Measurements from ENCODE around the gene TIMM17A.

TIMM17A gene

GRCh38 chr1:202009326-202010179, 54.2 kb downstream of the TIMM17A start:
- Histone ChIP-seq H3K27me3 (ENCODE audit: insufficient read depth, low read length) (no peaks in the 10 kb centered on the region), H3K27ac (ENCODE audit: low read depth, low read length) (peak overlapping the region; percentile 87), H3K9ac (ENCODE audit: low read depth, low read length) (peak overlapping the region; percentile 53), H3K4me3 (ENCODE audit: low read length) (peak overlapping the region; percentile 66), H3K9me3 (ENCODE audit: insufficient read depth, low read depth, low read length) (no peaks in the 10 kb centered on the region), H3K36me3 (ENCODE audit: insufficient read depth, low read length) (peaks cover 25% of the 10 kb centered on the region), H3K4me1 (ENCODE audit: insufficient read depth, low read length) (peaks cover 39% of the 10 kb centered on the region)
- WGBS: 20% methylated on average over 11 of the region's 11 CpGs

- peak within 1 kb of the TSS; percentile 66 for H3K4me3 ChIP-seq (ENCODE audit: low read length)
- peaks cover 39% of the 10 kb centered on the region for H3K4me1 ChIP-seq (ENCODE audit: insufficient read depth, low read length)
- H3K36me3 ChIP-seq (ENCODE audit: insufficient read depth, low read length): peaks cover 21% of the 10 kb centered on the region
- H3K27ac ChIP-seq (ENCODE audit: low read depth, low read length): peak within 1 kb of the TSS; percentile 87
- WGBS: 13% methylated on average over 23 of the region's 24 CpGs
- no peaks in the 10 kb centered on the region for H3K9me3 ChIP-seq (ENCODE audit: insufficient read depth, low read depth, low read length)
- H3K9ac ChIP-seq (ENCODE audit: low read depth, low read length): peak within 1 kb of the TSS; percentile 63
- H3K27me3 ChIP-seq (ENCODE audit: insufficient read depth, low read length): no peaks in the 10 kb centered on the region
Measured at GRCh38 chr1:202010180-202011015, 55.1 kb downstream of the TIMM17A start, which contains the start of gene ELF3. Gene ELF3, plus strand, starts transcription at chr1:202010587. Its CDS starts 550 bp downstream, at chr1:202011137.

GRCh38 chr1:202011994-202012393, 56.7 kb downstream of the TIMM17A start:
- Histone ChIP-seq H3K4me1 (ENCODE audit: insufficient read depth, low read length) (peaks cover 34% of the 10 kb centered on the region), H3K27me3 (ENCODE audit: insufficient read depth, low read length) (no peaks in the 10 kb centered on the region), H3K9ac (ENCODE audit: low read depth, low read length) (no peak overlapping the region), H3K27ac (ENCODE audit: low read depth, low read length) (no peak overlapping the region), H3K36me3 (ENCODE audit: insufficient read depth, low read length) (peaks cover 25% of the 10 kb centered on the region; the same call in 1 of the 2 replicates), H3K4me3 (ENCODE audit: low read length) (no peak overlapping the region), H3K9me3 (ENCODE audit: insufficient read depth, low read depth, low read length) (no peaks in the 10 kb centered on the region)
- 93% methylated on average over 11 of the region's 11 CpGs for WGBS

- peaks cover 25% of the 10 kb centered on the region; the same call in 1 of the 2 replicates for H3K36me3 ChIP-seq (ENCODE audit: insufficient read depth, low read length)
- no peak overlapping the region for H3K9ac ChIP-seq (ENCODE audit: low read depth, low read length)
- 93% methylated on average over 35 of the region's 35 CpGs for WGBS
- H3K27me3 ChIP-seq (ENCODE audit: insufficient read depth, low read length): no peaks in the 10 kb centered on the region
- H3K27ac ChIP-seq (ENCODE audit: low read depth, low read length): no peak overlapping the region
- peaks cover 26% of the 10 kb centered on the region for H3K4me1 ChIP-seq (ENCODE audit: insufficient read depth, low read length)
- no peaks in the 10 kb centered on the region for H3K9me3 ChIP-seq (ENCODE audit: insufficient read depth, low read depth, low read length)
- no peak overlapping the region for H3K4me3 ChIP-seq (ENCODE audit: low read length)
Measured at GRCh38 chr1:202012544-202013478, 57.5 kb downstream of the TIMM17A start.

GRCh38 chr1:202013603-202014002, 58.3 kb downstream of the TIMM17A start:
- peaks cover 25% of the 10 kb centered on the region; the same call in 1 of the 2 replicates for H3K36me3 ChIP-seq (ENCODE audit: insufficient read depth, low read length)

GRCh38 chr1:202014060-202014459, 58.8 kb downstream of the TIMM17A start:
- peaks cover 25% of the 10 kb centered on the region; the same call in 1 of the 2 replicates for H3K36me3 ChIP-seq (ENCODE audit: insufficient read depth, low read length)
- 92% methylated on average over 6 of the region's 6 CpGs for WGBS
- no peak overlapping the region for H3K9ac ChIP-seq (ENCODE audit: low read depth, low read length)
- H3K9me3 ChIP-seq (ENCODE audit: insufficient read depth, low read depth, low read length): no peaks in the 10 kb centered on the region
- no peaks in the 10 kb centered on the region for H3K27me3 ChIP-seq (ENCODE audit: insufficient read depth, low read length)
- H3K4me1 ChIP-seq (ENCODE audit: insufficient read depth, low read length): peaks cover 25% of the 10 kb centered on the region
- H3K4me3 ChIP-seq (ENCODE audit: low read length): no peak overlapping the region
- H3K27ac ChIP-seq (ENCODE audit: low read depth, low read length): no peak overlapping the region

More at GRCh38 chr1:202013603-202014002, 58.3 kb downstream of the TIMM17A start:
- Histone ChIP-seq H3K4me3 (ENCODE audit: low read length) (no peak overlapping the region), H3K27me3 (ENCODE audit: insufficient read depth, low read length) (no peaks in the 10 kb centered on the region), H3K9ac (ENCODE audit: low read depth, low read length) (no peak overlapping the region), H3K27ac (ENCODE audit: low read depth, low read length) (no peak overlapping the region), H3K4me1 (ENCODE audit: insufficient read depth, low read length) (peaks cover 25% of the 10 kb centered on the region), H3K9me3 (ENCODE audit: insufficient read depth, low read depth, low read length) (no peaks in the 10 kb centered on the region)
- 95% methylated on average over 12 of the region's 12 CpGs for WGBS

- Histone ChIP-seq H3K27me3 (ENCODE audit: insufficient read depth, low read length) (no peaks in the 10 kb centered on the region), H3K27ac (ENCODE audit: low read depth, low read length) (no peak overlapping the region), H3K4me3 (ENCODE audit: low read length) (no peak overlapping the region), H3K9ac (ENCODE audit: low read depth, low read length) (no peak overlapping the region), H3K9me3 (ENCODE audit: insufficient read depth, low read depth, low read length) (no peaks in the 10 kb centered on the region), H3K36me3 (ENCODE audit: insufficient read depth, low read length) (peaks cover 25% of the 10 kb centered on the region; the same call in 1 of the 2 replicates), H3K4me1 (ENCODE audit: insufficient read depth, low read length) (peaks cover 16% of the 10 kb centered on the region)
- WGBS: 97% methylated on average over 17 of the region's 17 CpGs
Measured at GRCh38 chr1:202014915-202015661, 59.8 kb downstream of the TIMM17A start.

- Histone ChIP-seq H3K27me3 (ENCODE audit: insufficient read depth, low read length) (no peaks in the 10 kb centered on the region), H3K9me3 (ENCODE audit: insufficient read depth, low read depth, low read length) (no peaks in the 10 kb centered on the region), H3K4me3 (ENCODE audit: low read length) (no peak overlapping the region), H3K9ac (ENCODE audit: low read depth, low read length) (no peak overlapping the region), H3K36me3 (ENCODE audit: insufficient read depth, low read length) (peaks cover 25% of the 10 kb centered on the region; the same call in 1 of the 2 replicates), H3K27ac (ENCODE audit: low read depth, low read length) (no peak overlapping the region), H3K4me1 (ENCODE audit: insufficient read depth, low read length) (peaks cover 14% of the 10 kb centered on the region)
- 90% methylated on average over 2 of the region's 3 CpGs for WGBS
Measured at GRCh38 chr1:202015662-202015937, 60.3 kb downstream of the TIMM17A start.

GRCh38 chr1:202016022-202016810, 60.9 kb downstream of the TIMM17A start:
- Histone ChIP-seq H3K9me3 (ENCODE audit: insufficient read depth, low read depth, low read length) (no peaks in the 10 kb centered on the region), H3K4me1 (ENCODE audit: insufficient read depth, low read length) (peaks cover 8% of the 10 kb centered on the region), H3K36me3 (ENCODE audit: insufficient read depth, low read length) (peaks cover 25% of the 10 kb centered on the region; the same call in 1 of the 2 replicates), H3K27ac (ENCODE audit: low read depth, low read length) (no peak overlapping the region), H3K9ac (ENCODE audit: low read depth, low read length) (no peak overlapping the region), H3K4me3 (ENCODE audit: low read length) (no peak overlapping the region), H3K27me3 (ENCODE audit: insufficient read depth, low read length) (no peaks in the 10 kb centered on the region)
- WGBS: 91% methylated on average over 9 of the region's 9 CpGs
